ENCODE data around the gene WDFY3.
A peak's percentile ranks its signal among the peaks of the same experiment; 100 is the strongest.

Gene WDFY3

GRCh38 chr4:84965553-84966381, 723 bp downstream of the WDFY3 start:
- no peaks in the 10 kb centered on the region for H3K79me1 ChIP-seq (ENCODE audit: low read length)
- peak overlapping the region; percentile 85 for H2BK120ac ChIP-seq (ENCODE audit: low read depth, low read length)
- peak overlapping the region; percentile 52 for H2BK5ac ChIP-seq (ENCODE audit: low read length)
- peak; percentile 76 for DNase-seq
- no peak overlapping the region for H3K23ac ChIP-seq (ENCODE audit: low read length)
- H4K8ac ChIP-seq (ENCODE audit: low read depth, low read length), result peak overlapping the region; percentile 5
- H3K4me3 ChIP-seq (ENCODE audit: low read length), result peak overlapping the region; percentile 14
- peak overlapping the region; percentile 34 for H3K4me2 ChIP-seq (ENCODE audit: low read length)
- H4K5ac ChIP-seq (ENCODE audit: low read length), result no peak overlapping the region
- no CpG with 5 or more reads among the region's 98 CpGs for WGBS (ENCODE audit: extremely low coverage, insufficient coverage, low lambda C conversion rate)
- H3K18ac ChIP-seq (ENCODE audit: low read length), result peak overlapping the region; percentile 97
- H3K9ac ChIP-seq (ENCODE audit: low read length), result peak overlapping the region; percentile 89
- peaks cover 28% of the 10 kb centered on the region for H3K79me2 ChIP-seq (ENCODE audit: control insufficient read depth, insufficient read depth, low read length)
- H3K4ac ChIP-seq (ENCODE audit: low read depth, low read length), result peak overlapping the region; percentile 91
- no peak overlapping the region for H2AK5ac ChIP-seq (ENCODE audit: low read length)
- H3K27me3 ChIP-seq (ENCODE audit: insufficient read depth, low read length, poor library complexity), result no peaks in the 10 kb centered on the region
- peak overlapping the region; percentile 99 for H3K27ac ChIP-seq (ENCODE audit: low read depth, low read length)
- no peaks in the 10 kb centered on the region for H3K4me1 ChIP-seq (ENCODE audit: control insufficient read depth, low read depth, low read length)
- peak overlapping the region; percentile 96 for H3K56ac ChIP-seq (ENCODE audit: low read length)
- no peak overlapping the region for H2BK15ac ChIP-seq (replicated peaks; ENCODE audit: low read depth)
- H3K36me3 ChIP-seq (ENCODE audit: control insufficient read depth, insufficient read depth, low read length), result no peaks in the 10 kb centered on the region

- Histone ChIP-seq H2AK5ac (ENCODE audit: low read length) (no peak overlapping the region), H3K56ac (ENCODE audit: low read length) (peak overlapping the region; percentile 96), H4K8ac (ENCODE audit: low read depth, low read length) (no peak overlapping the region), H3K23ac (ENCODE audit: low read length) (no peak overlapping the region), H3K79me2 (ENCODE audit: control insufficient read depth, insufficient read depth, low read length) (peaks cover 33% of the 10 kb centered on the region), H3K4me1 (ENCODE audit: control insufficient read depth, low read depth, low read length) (no peaks in the 10 kb centered on the region), H3K27ac (ENCODE audit: low read depth, low read length) (no peak overlapping the region), H3K4ac (ENCODE audit: low read depth, low read length) (peak overlapping the region; percentile 91), H3K9ac (ENCODE audit: low read length) (peak overlapping the region; percentile 89), H4K5ac (ENCODE audit: low read length) (no peak overlapping the region), H3K4me2 (ENCODE audit: low read length) (peak overlapping the region; percentile 34), H3K36me3 (ENCODE audit: control insufficient read depth, insufficient read depth, low read length) (no peaks in the 10 kb centered on the region), H3K79me1 (ENCODE audit: low read length) (peaks cover 2% of the 10 kb centered on the region), H2BK15ac (replicated peaks; ENCODE audit: low read depth) (no peak overlapping the region), H2BK120ac (ENCODE audit: low read depth, low read length) (no peak overlapping the region), H2BK5ac (ENCODE audit: low read length) (no peak overlapping the region), H3K4me3 (ENCODE audit: low read length) (peak overlapping the region; percentile 14), H3K27me3 (ENCODE audit: insufficient read depth, low read length, poor library complexity) (no peaks in the 10 kb centered on the region), H3K18ac (ENCODE audit: low read length) (peak overlapping the region; percentile 97)
- no peak for DNase-seq
- WGBS (ENCODE audit: extremely low coverage, insufficient coverage, low lambda C conversion rate), result 100% methylated on average over 1 of the region's 6 CpGs
These were observed 1.4 kb downstream of the WDFY3 start for GRCh38 chr4:84964995-84965552.

- Histone ChIP-seq H3K4me1 (ENCODE audit: control insufficient read depth, low read depth, low read length) (peaks cover 7% of the 10 kb centered on the region), H3K27me3 (ENCODE audit: insufficient read depth, low read length, poor library complexity) (no peaks in the 10 kb centered on the region), H3K36me3 (ENCODE audit: control insufficient read depth, insufficient read depth, low read length) (no peaks in the 10 kb centered on the region), H4K8ac (ENCODE audit: low read depth, low read length) (no peak overlapping the region), H3K79me1 (ENCODE audit: low read length) (peaks cover 2% of the 10 kb centered on the region), H2BK120ac (ENCODE audit: low read depth, low read length) (no peak overlapping the region), H3K4me3 (ENCODE audit: low read length) (no peak overlapping the region), H3K23ac (ENCODE audit: low read length) (no peak overlapping the region), H2BK15ac (replicated peaks; ENCODE audit: low read depth) (no peak overlapping the region), H3K18ac (ENCODE audit: low read length) (no peak overlapping the region), H2BK5ac (ENCODE audit: low read length) (no peak overlapping the region), H3K79me2 (ENCODE audit: control insufficient read depth, insufficient read depth, low read length) (peaks cover 51% of the 10 kb centered on the region), H4K5ac (ENCODE audit: low read length) (no peak overlapping the region), H3K4me2 (ENCODE audit: low read length) (no peak overlapping the region), H2AK5ac (ENCODE audit: low read length) (no peak overlapping the region), H3K4ac (ENCODE audit: low read depth, low read length) (no peak overlapping the region), H3K9ac (ENCODE audit: low read length) (no peak overlapping the region), H3K27ac (ENCODE audit: low read depth, low read length) (no peak overlapping the region), H3K56ac (ENCODE audit: low read length) (no peak overlapping the region)
- no CpG with 5 or more reads among the region's 5 CpGs for WGBS (ENCODE audit: extremely low coverage, insufficient coverage, low lambda C conversion rate)
- no peak for DNase-seq
These were observed 4.4 kb downstream of the WDFY3 start for GRCh38 chr4:84962102-84962501.

DNA sequence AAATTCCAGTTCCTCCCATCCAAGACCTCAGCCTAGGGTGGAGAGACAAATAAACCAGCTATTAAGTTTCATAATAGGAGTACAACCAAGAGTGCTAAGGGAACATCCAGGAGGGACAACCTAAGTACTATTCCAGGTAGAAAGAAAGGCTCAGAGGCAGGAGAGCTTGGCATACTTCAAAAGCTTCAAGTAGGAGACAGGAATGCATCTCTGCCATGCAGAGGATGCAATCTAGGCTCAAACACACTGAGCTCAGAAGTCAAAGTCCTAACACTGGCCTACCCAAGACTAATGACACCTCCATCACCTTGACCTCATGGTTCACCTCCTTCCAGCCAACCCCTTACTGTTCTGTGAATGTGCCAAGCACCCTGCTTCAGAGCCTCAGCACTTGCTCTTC, 8.1 kb downstream of the WDFY3 start:
- Histone ChIP-seq H4K5ac (ENCODE audit: low read length) (no peak overlapping the region), H3K36me3 (ENCODE audit: control insufficient read depth, insufficient read depth, low read length) (no peaks in the 10 kb centered on the region), H2BK15ac (replicated peaks; ENCODE audit: low read depth) (no peak overlapping the region), H2BK120ac (ENCODE audit: low read depth, low read length) (no peak overlapping the region), H3K9ac (ENCODE audit: low read length) (no peak overlapping the region), H4K8ac (ENCODE audit: low read depth, low read length) (no peak overlapping the region), H3K4me2 (ENCODE audit: low read length) (no peak overlapping the region), H3K4ac (ENCODE audit: low read depth, low read length) (no peak overlapping the region), H3K27me3 (ENCODE audit: insufficient read depth, low read length, poor library complexity) (no peaks in the 10 kb centered on the region), H2BK5ac (ENCODE audit: low read length) (no peak overlapping the region), H3K56ac (ENCODE audit: low read length) (no peak overlapping the region), H3K79me1 (ENCODE audit: low read length) (peaks cover 2% of the 10 kb centered on the region), H3K23ac (ENCODE audit: low read length) (no peak overlapping the region), H3K18ac (ENCODE audit: low read length) (no peak overlapping the region), H2AK5ac (ENCODE audit: low read length) (no peak overlapping the region), H3K27ac (ENCODE audit: low read depth, low read length) (no peak overlapping the region), H3K4me1 (ENCODE audit: control insufficient read depth, low read depth, low read length) (peaks cover 7% of the 10 kb centered on the region), H3K79me2 (ENCODE audit: control insufficient read depth, insufficient read depth, low read length) (peaks cover 50% of the 10 kb centered on the region), H3K4me3 (ENCODE audit: low read length) (no peak overlapping the region)
- peak; percentile 21 for DNase-seq

DNA sequence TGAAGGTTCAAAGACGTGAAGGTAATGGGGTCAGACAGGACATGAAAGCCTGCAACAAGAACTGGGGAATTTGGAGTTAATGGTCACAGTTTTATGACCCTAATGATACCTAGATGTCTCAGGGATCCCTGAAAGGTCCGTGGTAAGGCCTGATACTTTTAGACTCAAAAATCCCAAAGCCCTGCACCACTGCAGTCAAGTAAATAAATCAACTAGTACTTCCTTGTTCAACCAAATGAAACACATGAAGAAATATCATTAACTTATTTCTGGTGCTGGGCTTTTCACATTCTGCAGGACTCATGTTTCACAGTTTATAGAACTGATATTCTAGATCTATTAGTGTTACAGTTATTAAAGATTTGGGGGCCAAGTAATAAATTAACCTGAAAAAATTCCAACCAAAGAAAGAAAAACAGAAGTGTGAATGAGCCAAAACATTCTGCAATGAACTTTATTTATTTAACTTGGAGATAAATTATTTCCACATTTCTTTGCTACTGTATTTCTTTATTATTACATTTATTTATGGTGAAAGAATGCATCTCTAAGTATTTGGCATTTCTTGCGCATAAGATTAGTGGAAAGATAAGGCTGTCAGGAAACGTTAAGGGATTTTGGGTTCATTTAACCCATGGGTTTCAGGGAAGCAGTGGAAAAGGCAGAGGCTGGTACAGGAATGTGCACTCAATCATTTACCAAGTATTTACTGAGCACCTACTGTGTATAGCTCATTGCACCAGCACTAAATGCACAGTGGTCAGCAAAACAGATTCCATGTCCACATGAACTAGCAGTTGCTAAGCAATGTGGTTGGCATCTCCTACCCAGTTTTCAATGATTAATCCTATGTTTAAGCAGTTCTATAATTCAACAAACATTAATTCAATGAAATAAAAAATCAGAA, 8.7 kb downstream of the WDFY3 start:
- DNase-seq, result peak; percentile 22
- Histone ChIP-seq H3K27ac (ENCODE audit: low read depth, low read length) (no peak overlapping the region), H3K79me2 (ENCODE audit: control insufficient read depth, insufficient read depth, low read length) (peaks cover 47% of the 10 kb centered on the region), H3K23ac (ENCODE audit: low read length) (no peak overlapping the region), H3K36me3 (ENCODE audit: control insufficient read depth, insufficient read depth, low read length) (no peaks in the 10 kb centered on the region), H4K5ac (ENCODE audit: low read length) (no peak overlapping the region), H3K9ac (ENCODE audit: low read length) (no peak overlapping the region), H4K8ac (ENCODE audit: low read depth, low read length) (no peak overlapping the region), H2BK5ac (ENCODE audit: low read length) (no peak overlapping the region), H3K27me3 (ENCODE audit: insufficient read depth, low read length, poor library complexity) (no peaks in the 10 kb centered on the region), H3K4me1 (ENCODE audit: control insufficient read depth, low read depth, low read length) (peaks cover 7% of the 10 kb centered on the region), H3K18ac (ENCODE audit: low read length) (no peak overlapping the region), H3K56ac (ENCODE audit: low read length) (no peak overlapping the region), H2BK120ac (ENCODE audit: low read depth, low read length) (no peak overlapping the region), H2BK15ac (replicated peaks; ENCODE audit: low read depth) (no peak overlapping the region), H3K4me3 (ENCODE audit: low read length) (no peak overlapping the region), H3K4ac (ENCODE audit: low read depth, low read length) (no peak overlapping the region), H3K79me1 (ENCODE audit: low read length) (peaks cover 2% of the 10 kb centered on the region), H2AK5ac (ENCODE audit: low read length) (no peak overlapping the region), H3K4me2 (ENCODE audit: low read length) (no peak overlapping the region)
- WGBS (ENCODE audit: extremely low coverage, insufficient coverage, low lambda C conversion rate), result no CpG with 5 or more reads among the region's 4 CpGs
